Measurements from ENCODE around the gene ADAM11. TPM values are rescaled to one million over a fixed set of nuclear protein-coding genes. Genes with fewer than 3 reads are reported as not detected.
"Not testable (repeated sequence)": the region's sequence is repeated elsewhere in the genome, so short reads cannot be mapped to it uniquely, and the experiment has no call there.

ADAM11 gene
- total RNA-seq, 1 donor from 2014 or later, result 4.7 TPM

- H3K9me3 Mint-ChIP-seq, result no peaks in the 10 kb centered on the region
- H3K27ac Mint-ChIP-seq, result no peak overlapping the region
- H3K4me1 Mint-ChIP-seq (ENCODE audit: unreplicated experiment), result peaks cover 11% of the 10 kb centered on the region
- no peak for TF ChIP-seq CTCF (conservative IDR thresholded peaks at IDR 0.05)
- DNase-seq (ENCODE audit: extremely low spot score, unreplicated experiment), result no peak
- H3K4me3 Mint-ChIP-seq, result no peak overlapping the region
- no peaks in the 10 kb centered on the region for H3K36me3 Mint-ChIP-seq
- no peaks in the 10 kb centered on the region for H3K27me3 Mint-ChIP-seq
These were observed 61.9 kb downstream of the ADAM11 start for GRCh38 chr17:44820631-44821212.

- not testable (repeated sequence) for H3K27me3 Mint-ChIP-seq, H3K27ac Mint-ChIP-seq
These were observed 66.4 kb downstream of the ADAM11 start for GRCh38 chr17:44825236-44825635.

DNA sequence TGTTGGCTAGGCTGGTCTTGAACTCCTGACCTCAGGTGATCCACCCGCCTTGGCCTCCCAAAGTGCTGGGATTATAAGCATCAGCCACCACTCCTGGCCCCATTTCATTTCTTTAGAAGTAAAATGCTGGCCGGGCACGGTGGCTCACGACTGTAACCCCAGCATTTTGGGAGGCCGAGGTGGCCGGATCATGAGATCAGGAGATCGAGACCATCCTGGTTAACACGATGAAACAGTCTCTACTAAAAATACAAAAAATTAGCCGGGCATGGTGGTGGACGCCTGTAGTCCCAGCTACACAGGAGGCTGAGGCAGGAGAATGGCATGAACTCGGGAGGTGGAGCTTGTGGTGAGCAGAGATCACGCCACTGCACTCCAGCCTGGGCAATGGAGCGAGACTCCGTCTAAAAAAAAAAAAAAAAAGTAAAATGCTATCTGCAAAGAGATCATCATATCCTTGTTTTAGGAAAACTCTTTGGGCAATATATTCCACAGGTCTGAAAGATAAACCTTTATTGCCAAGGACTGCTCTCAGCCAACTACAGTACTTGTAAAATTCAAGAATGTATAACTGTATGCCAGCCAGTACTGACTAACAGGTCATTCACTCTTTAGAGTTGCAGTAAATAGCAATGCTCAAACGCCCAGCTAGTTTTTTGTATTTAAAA lies 67.5 kb downstream of the ADAM11 start:
- no peak for TF ChIP-seq CTCF (conservative IDR thresholded peaks at IDR 0.05)

More at GRCh38 chr17:44825236-44825635, 66.4 kb downstream of the ADAM11 start:
- H3K36me3 Mint-ChIP-seq; H3K4me3 Mint-ChIP-seq; H3K9me3 Mint-ChIP-seq; DNase-seq (ENCODE audit: extremely low spot score, unreplicated experiment): not testable (repeated sequence)
- peaks cover 28% of the 10 kb centered on the region for H3K4me1 Mint-ChIP-seq (ENCODE audit: unreplicated experiment)

DNA sequence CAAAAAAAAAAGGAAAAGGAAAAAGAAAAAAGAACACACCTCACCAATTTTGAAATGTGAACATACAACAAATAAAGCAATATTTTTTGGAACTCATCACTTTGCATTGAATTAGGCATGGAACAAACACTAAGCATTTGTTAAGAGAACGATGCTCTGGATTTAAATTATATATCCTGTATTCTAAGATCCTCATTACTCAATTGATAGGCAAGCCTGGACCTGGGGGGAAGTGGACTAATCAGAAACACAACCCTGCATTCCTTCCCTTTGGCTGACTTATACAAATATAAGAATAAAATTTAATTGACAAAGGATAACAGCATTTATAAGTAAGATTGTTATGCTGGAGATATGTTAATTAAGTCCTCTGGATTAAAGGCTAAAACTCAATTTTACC lies 69.1 kb downstream of the ADAM11 start:
- peaks cover 14% of the 10 kb centered on the region for H3K27me3 Mint-ChIP-seq
- TF ChIP-seq CTCF (conservative IDR thresholded peaks at IDR 0.05), result no peak
- no peak overlapping the region for H3K27ac Mint-ChIP-seq
- H3K4me3 Mint-ChIP-seq, result peak overlapping the region; percentile 63
- DNase-seq (ENCODE audit: extremely low spot score, unreplicated experiment), result no peak
- H3K9me3 Mint-ChIP-seq, result no peaks in the 10 kb centered on the region
- no peaks in the 10 kb centered on the region for H3K36me3 Mint-ChIP-seq
- peaks cover 30% of the 10 kb centered on the region for H3K4me1 Mint-ChIP-seq (ENCODE audit: unreplicated experiment)

More for the DNA sequence above, 67.5 kb downstream of the ADAM11 start:
- no peak for DNase-seq (ENCODE audit: extremely low spot score, unreplicated experiment)
- Mint-ChIP-seq H3K9me3 (no peaks in the 10 kb centered on the region), H3K4me3 (no peak overlapping the region), H3K27ac (no peak overlapping the region), H3K4me1 (ENCODE audit: unreplicated experiment) (peaks cover 26% of the 10 kb centered on the region), H3K27me3 (peaks cover 12% of the 10 kb centered on the region), H3K36me3 (no peaks in the 10 kb centered on the region)

DNA sequence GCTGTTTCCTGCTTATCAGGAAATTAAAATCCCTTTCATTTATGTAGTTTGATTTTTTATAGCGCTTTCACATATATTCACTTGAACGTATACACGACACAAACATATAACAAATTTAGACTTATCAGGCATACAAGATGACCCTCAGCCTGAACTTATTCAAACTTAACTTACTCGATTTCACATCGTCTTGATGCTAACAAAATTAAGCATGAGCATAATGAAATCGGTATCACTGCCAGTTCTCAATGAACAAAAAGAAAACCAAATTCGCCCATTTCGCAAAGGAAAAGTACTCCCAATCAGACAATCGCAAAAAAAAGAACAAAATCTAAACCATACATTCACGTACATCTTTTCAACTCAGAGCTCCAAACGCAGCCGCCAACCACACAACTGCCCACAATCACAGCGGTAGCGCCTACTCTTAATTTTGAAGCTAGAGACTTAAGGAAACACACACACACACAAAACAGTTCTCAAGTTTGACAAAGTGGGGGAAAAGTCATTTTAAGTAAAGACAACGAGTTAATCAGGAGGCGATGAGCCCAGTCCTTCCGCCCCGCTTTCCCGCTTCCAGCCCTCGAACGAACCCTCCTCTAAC lies 70.2 kb downstream of the ADAM11 start:
- no peak for TF ChIP-seq CTCF (conservative IDR thresholded peaks at IDR 0.05)
- Mint-ChIP-seq H3K36me3 (no peaks in the 10 kb centered on the region), H3K4me3 (peak overlapping the region; percentile 95), H3K27me3 (peaks cover 15% of the 10 kb centered on the region), H3K9me3 (no peaks in the 10 kb centered on the region), H3K27ac (peak overlapping the region; percentile 84), H3K4me1 (ENCODE audit: unreplicated experiment) (peaks cover 32% of the 10 kb centered on the region)
- DNase-seq (ENCODE audit: extremely low spot score, unreplicated experiment), result no peak
